KOPT-K1 (cell line): Measurements from ENCODE around the gene ATP2C2.
"Not testable (repeated sequence)": the region's sequence is repeated elsewhere in the genome, so short reads cannot be mapped to it uniquely, and the experiment has no call there.

ENCODE experiments used
- H3K27ac ChIP-seq: fragments of 200-600 bp; sonication (generic); 2 replicates; pipeline ENCODE4 v1.5.1; 2016; ENCODE audit warnings: antibody characterized with exemption, mild to moderate bottlenecking, low read depth, low read length; ENCODE audit not compliant: poor library complexity, severe bottlenecking
- H3K36me3 ChIP-seq: fragments of 200-600 bp; sonication (generic); 2 replicates; pipeline ENCODE4 v1.5.1; 2017; ENCODE audit warnings: antibody characterized with exemption, mild to moderate bottlenecking, low read length, moderate library complexity; ENCODE audit not compliant: insufficient read depth
- H3K9me3 ChIP-seq: fragments of 200-600 bp; sonication (generic); 2 replicates; pipeline ENCODE4 v1.5.1; 2017; ENCODE audit warnings: antibody characterized with exemption, low read length, mild to moderate bottlenecking; ENCODE audit not compliant: insufficient read depth, poor library complexity, severe bottlenecking

ATP2C2 gene

GRCh38 chr16:84450176-84450865 is 82.0 kb downstream of the ATP2C2 start:
- Histone ChIP-seq H3K36me3 (no peaks in the 10 kb centered on the region), H3K27ac (no peak overlapping the region), H3K9me3 (peaks cover 22% of the 10 kb centered on the region)

- peaks cover 22% of the 10 kb centered on the region for H3K9me3 ChIP-seq
- H3K36me3 ChIP-seq, H3K27ac ChIP-seq: not testable (repeated sequence)
Measured at GRCh38 chr16:84451010-84451676, 82.8 kb downstream of the ATP2C2 start.

GRCh38 chr16:84451781-84452180 is 83.4 kb downstream of the ATP2C2 start:
- Histone ChIP-seq H3K27ac (no peak overlapping the region), H3K36me3 (no peaks in the 10 kb centered on the region)

GRCh38 chr16:84453061-84453752 is 84.9 kb downstream of the ATP2C2 start:
- Histone ChIP-seq H3K9me3 (peaks cover 22% of the 10 kb centered on the region), H3K36me3 (no peaks in the 10 kb centered on the region), H3K27ac (no peak overlapping the region)

More at GRCh38 chr16:84451781-84452180, 83.4 kb downstream of the ATP2C2 start:
- H3K9me3 ChIP-seq = peaks cover 22% of the 10 kb centered on the region

GRCh38 chr16:84454611-84455010 is 86.3 kb downstream of the ATP2C2 start:
- H3K36me3 ChIP-seq = no peaks in the 10 kb centered on the region
- H3K9me3 ChIP-seq = peaks cover 22% of the 10 kb centered on the region
- no peak overlapping the region for H3K27ac ChIP-seq

GRCh38 chr16:84455031-84455430 is 86.7 kb downstream of the ATP2C2 start:
- Histone ChIP-seq H3K36me3 (no peaks in the 10 kb centered on the region), H3K27ac (no peak overlapping the region), H3K9me3 (peaks cover 20% of the 10 kb centered on the region)

- Histone ChIP-seq H3K36me3 (no peaks in the 10 kb centered on the region), H3K27ac (no peak overlapping the region), H3K9me3 (no peaks in the 10 kb centered on the region)
Measured at GRCh38 chr16:84458606-84459532, 90.5 kb downstream of the ATP2C2 start.

GRCh38 chr16:84459533-84459894 is 91.2 kb downstream of the ATP2C2 start:
- H3K27ac ChIP-seq = no peak overlapping the region
- H3K36me3 ChIP-seq = no peaks in the 10 kb centered on the region
- H3K9me3 ChIP-seq = no peaks in the 10 kb centered on the region

- no peaks in the 10 kb centered on the region for H3K36me3 ChIP-seq
- no peak overlapping the region for H3K27ac ChIP-seq
- no peaks in the 10 kb centered on the region for H3K9me3 ChIP-seq
Measured at GRCh38 chr16:84459941-84460405, 91.6 kb downstream of the ATP2C2 start.

- H3K9me3 ChIP-seq = no peaks in the 10 kb centered on the region
- H3K36me3 ChIP-seq = no peaks in the 10 kb centered on the region
- H3K27ac ChIP-seq = no peak overlapping the region
Measured at GRCh38 chr16:84460406-84461028, 92.2 kb downstream of the ATP2C2 start.

- Histone ChIP-seq H3K36me3 (no peaks in the 10 kb centered on the region), H3K9me3 (no peaks in the 10 kb centered on the region), H3K27ac (no peak overlapping the region)
Measured at GRCh38 chr16:84461029-84461412, 92.7 kb downstream of the ATP2C2 start.

GRCh38 chr16:84461413-84462295 is 93.3 kb downstream of the ATP2C2 start:
- no peaks in the 10 kb centered on the region for H3K36me3 ChIP-seq
- H3K27ac ChIP-seq = no peak overlapping the region
- peaks cover 6% of the 10 kb centered on the region for H3K9me3 ChIP-seq

GRCh38 chr16:84462296-84463210 is 94.2 kb downstream of the ATP2C2 start:
- H3K36me3 ChIP-seq = no peaks in the 10 kb centered on the region
- H3K27ac ChIP-seq = no peak overlapping the region
- peaks cover 15% of the 10 kb centered on the region for H3K9me3 ChIP-seq
